ENCODE measurements around the gene ZNF674. TPM values are rescaled to one million over a fixed set of nuclear protein-coding genes. Genes with fewer than 3 reads are reported as not detected.
"Not testable (repeated sequence)": the region's sequence is repeated elsewhere in the genome, so short reads cannot be mapped to it uniquely, and the experiment has no call there.

ZNF674 gene
- total RNA-seq, 1 donor from 2014 or later, result 5.7 TPM

DNA sequence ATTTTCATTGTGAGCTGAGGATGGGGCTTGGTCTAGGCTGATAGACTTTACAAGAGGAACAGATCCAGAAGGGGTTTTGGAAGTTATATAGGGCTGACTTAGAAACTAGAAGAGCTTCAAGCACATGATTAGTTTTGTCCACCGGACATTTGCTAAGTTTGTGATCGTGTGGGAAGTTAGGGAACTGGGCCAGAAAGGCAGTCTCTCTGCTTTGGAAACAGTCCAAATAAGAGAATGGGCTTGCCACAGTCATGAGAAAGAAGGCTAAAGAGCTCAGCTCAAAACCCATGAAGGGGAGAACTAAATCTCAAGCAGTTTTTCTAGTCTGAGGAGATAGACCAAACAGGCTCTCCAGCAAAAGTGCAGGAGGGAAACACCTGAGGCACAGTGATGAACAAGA is 67.8 kb downstream of the ZNF674 start:
- peaks cover 44% of the 10 kb centered on the region for H3K9me3 Mint-ChIP-seq
- DNase-seq (ENCODE audit: low spot score in 2 of 2, unreplicated experiment in 2 of 2), result no peak
- peaks cover 38% of the 10 kb centered on the region for H3K36me3 Mint-ChIP-seq
- no peaks in the 10 kb centered on the region for H3K4me1 Mint-ChIP-seq
- no peak overlapping the region for H3K27ac Mint-ChIP-seq
- no peaks in the 10 kb centered on the region for H3K27me3 Mint-ChIP-seq (ENCODE audit: low read depth)
- H3K4me3 Mint-ChIP-seq, result no peak overlapping the region
- TF ChIP-seq, protein P1, sequence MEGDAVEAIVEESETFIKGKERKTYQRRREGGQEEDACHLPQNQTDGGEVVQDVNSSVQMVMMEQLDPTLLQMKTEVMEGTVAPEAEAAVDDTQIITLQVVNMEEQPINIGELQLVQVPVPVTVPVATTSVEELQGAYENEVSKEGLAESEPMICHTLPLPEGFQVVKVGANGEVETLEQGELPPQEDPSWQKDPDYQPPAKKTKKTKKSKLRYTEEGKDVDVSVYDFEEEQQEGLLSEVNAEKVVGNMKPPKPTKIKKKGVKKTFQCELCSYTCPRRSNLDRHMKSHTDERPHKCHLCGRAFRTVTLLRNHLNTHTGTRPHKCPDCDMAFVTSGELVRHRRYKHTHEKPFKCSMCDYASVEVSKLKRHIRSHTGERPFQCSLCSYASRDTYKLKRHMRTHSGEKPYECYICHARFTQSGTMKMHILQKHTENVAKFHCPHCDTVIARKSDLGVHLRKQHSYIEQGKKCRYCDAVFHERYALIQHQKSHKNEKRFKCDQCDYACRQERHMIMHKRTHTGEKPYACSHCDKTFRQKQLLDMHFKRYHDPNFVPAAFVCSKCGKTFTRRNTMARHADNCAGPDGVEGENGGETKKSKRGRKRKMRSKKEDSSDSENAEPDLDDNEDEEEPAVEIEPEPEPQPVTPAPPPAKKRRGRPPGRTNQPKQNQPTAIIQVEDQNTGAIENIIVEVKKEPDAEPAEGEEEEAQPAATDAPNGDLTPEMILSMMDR (IDR thresholded peaks at IDR 0.05; ENCODE audit: unreplicated experiment), result no peak

DNA sequence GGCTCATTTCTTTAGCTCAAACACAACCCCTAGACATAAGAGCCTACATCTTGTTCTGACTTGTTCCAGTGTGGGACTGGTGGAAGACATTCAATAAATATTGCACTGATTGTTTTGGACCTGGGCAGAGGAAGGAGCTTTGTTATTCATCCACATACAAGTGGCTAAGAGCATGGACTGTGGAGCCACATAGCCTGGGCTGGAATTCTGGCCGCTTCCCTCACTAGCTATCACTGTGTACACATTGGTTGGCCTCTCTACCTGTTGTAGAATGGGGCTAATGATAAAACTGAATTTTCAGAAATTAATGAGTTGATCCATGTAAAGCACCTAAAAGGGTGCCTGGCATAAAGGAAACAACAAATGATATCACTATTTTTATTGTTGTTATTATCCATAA is 80.0 kb downstream of the ZNF674 start:
- H3K27me3 Mint-ChIP-seq (ENCODE audit: low read depth), result no peaks in the 10 kb centered on the region
- TF ChIP-seq, protein P1 (IDR thresholded peaks at IDR 0.05; ENCODE audit: unreplicated experiment), result no peak
- no peak overlapping the region for H3K4me3 Mint-ChIP-seq
- peaks cover 25% of the 10 kb centered on the region for H3K36me3 Mint-ChIP-seq
- H3K4me1 Mint-ChIP-seq, result no peaks in the 10 kb centered on the region
- H3K27ac Mint-ChIP-seq, result no peak overlapping the region
- peaks cover 24% of the 10 kb centered on the region for H3K9me3 Mint-ChIP-seq
- no peak for DNase-seq (ENCODE audit: low spot score in 2 of 2, unreplicated experiment in 2 of 2)

DNA sequence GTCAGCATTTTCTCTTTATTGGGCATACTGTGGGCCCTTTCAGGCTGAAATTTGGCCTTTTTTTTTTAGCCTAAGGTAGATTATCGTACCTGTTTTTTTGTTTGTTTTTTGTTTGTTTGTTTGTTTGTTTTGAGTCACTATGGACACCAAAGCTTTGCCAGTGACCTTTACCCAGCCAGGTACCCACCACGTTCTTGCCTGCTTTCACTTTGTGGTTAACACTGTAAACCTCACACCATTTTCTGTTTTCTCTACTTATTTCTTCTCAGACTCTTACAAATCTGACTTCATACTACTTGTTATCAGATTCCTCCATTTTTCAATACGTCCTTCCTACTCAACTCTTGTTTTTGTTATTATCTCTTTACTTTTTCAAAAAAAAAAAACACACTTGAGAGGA is 81.5 kb downstream of the ZNF674 start:
- Mint-ChIP-seq H3K9me3 (peaks cover 16% of the 10 kb centered on the region), H3K27me3 (ENCODE audit: low read depth) (no peaks in the 10 kb centered on the region), H3K27ac (no peak overlapping the region), H3K36me3 (peaks cover 21% of the 10 kb centered on the region), H3K4me1 (no peaks in the 10 kb centered on the region), H3K4me3 (no peak overlapping the region)
- no peak for DNase-seq (ENCODE audit: low spot score in 2 of 2, unreplicated experiment in 2 of 2)
- TF ChIP-seq, protein P1 (IDR thresholded peaks at IDR 0.05; ENCODE audit: unreplicated experiment), result no peak

GRCh38 chrX:46461660-46462191 is 83.5 kb downstream of the ZNF674 start:
- peaks cover 17% of the 10 kb centered on the region for H3K36me3 Mint-ChIP-seq
- H3K27ac Mint-ChIP-seq, result no peak overlapping the region
- no peaks in the 10 kb centered on the region for H3K27me3 Mint-ChIP-seq (ENCODE audit: low read depth)
- no peak overlapping the region for H3K4me3 Mint-ChIP-seq
- DNase-seq (ENCODE audit: low spot score in 2 of 2, unreplicated experiment in 2 of 2), result no peak
- peaks cover 9% of the 10 kb centered on the region for H3K9me3 Mint-ChIP-seq
- TF ChIP-seq, protein P1 (IDR thresholded peaks at IDR 0.05; ENCODE audit: unreplicated experiment), result no peak
- no peaks in the 10 kb centered on the region for H3K4me1 Mint-ChIP-seq

GRCh38 chrX:46460801-46461659 is 84.2 kb downstream of the ZNF674 start:
- H3K27me3 Mint-ChIP-seq (ENCODE audit: low read depth); H3K9me3 Mint-ChIP-seq; H3K4me3 Mint-ChIP-seq; H3K27ac Mint-ChIP-seq; H3K4me1 Mint-ChIP-seq; DNase-seq (ENCODE audit: low spot score in 2 of 2, unreplicated experiment in 2 of 2): not testable (repeated sequence)
- H3K36me3 Mint-ChIP-seq, result peaks cover 12% of the 10 kb centered on the region

DNA sequence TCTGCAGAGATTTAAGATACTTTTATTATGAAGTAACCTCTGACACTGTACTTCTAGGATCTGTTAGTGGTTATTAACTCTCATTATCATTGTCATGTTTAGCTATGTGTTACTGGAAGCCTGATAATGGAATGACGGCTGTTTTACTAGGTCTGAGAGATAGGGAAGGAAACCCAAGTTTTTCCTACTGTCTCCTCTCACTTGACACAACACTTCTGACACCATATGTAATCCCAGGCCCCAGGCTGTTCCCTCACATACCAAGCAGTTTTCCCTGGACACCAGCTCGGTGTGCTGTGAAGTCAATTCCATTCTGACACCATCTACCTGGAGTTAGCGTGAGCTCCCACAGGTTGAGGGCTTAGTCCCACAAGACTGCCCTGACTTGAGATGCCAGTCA is 85.6 kb downstream of the ZNF674 start:
- H3K4me1 Mint-ChIP-seq, result no peaks in the 10 kb centered on the region
- TF ChIP-seq, protein P1 (IDR thresholded peaks at IDR 0.05; ENCODE audit: unreplicated experiment), result no peak
- H3K27ac Mint-ChIP-seq, result no peak overlapping the region
- H3K4me3 Mint-ChIP-seq, result no peak overlapping the region
- H3K27me3 Mint-ChIP-seq (ENCODE audit: low read depth), result no peaks in the 10 kb centered on the region
- peaks cover 14% of the 10 kb centered on the region for H3K36me3 Mint-ChIP-seq
- DNase-seq (ENCODE audit: low spot score in 2 of 2, unreplicated experiment in 2 of 2), result no peak
- H3K9me3 Mint-ChIP-seq, result peaks cover 5% of the 10 kb centered on the region

All from mesothelial cell of epicardium (in vitro differentiated cells).